H1 (cell line): ENCODE results near the gene ATF3. TPM values are rescaled to one million over a fixed set of nuclear protein-coding genes. Genes with fewer than 3 reads are reported as not detected.
A peak's percentile ranks its signal among the peaks of the same experiment; 100 is the strongest.
"Not testable (repeated sequence)": the region's sequence is repeated elsewhere in the genome, so short reads cannot be mapped to it uniquely, and the experiment has no call there.

ENCODE experiments used
- CTCF ChIA-PET: fragments of 300-600 bp; sonication (Branson Sonifier 250); formaldehyde crosslinking; loops from one replicate; lab custom pipeline; 2021; ENCODE audit not compliant: partially characterized antibody; lab: Charles Lee
- POLR2A ChIA-PET: fragments of 300-600 bp; sonication (Branson Sonifier 250); formaldehyde crosslinking; loops from one replicate; lab custom pipeline; 2021; ENCODE audit warnings: inconsistent platforms; ENCODE audit not compliant: partially characterized antibody; lab: Charles Lee
- DNase-seq, 2 experiments: peaks; one replicate each; pipeline versions ENCODE4 v3.0.0 to v3.0.0-alpha.2; 2010 to 2022; ENCODE audit warnings: low spot score in 2 of 2, low read depth in 1 of 2, mixed read lengths in 1 of 2
- FAIRE-seq: peaks from 2 replicates; lab custom pipeline; 2011; peaks lifted over from hg19 to GRCh38; lab: Jason Lieb, UNC
- H2AFZ ChIP-seq: 2 replicates; pipeline ENCODE4 v1.8.1; 2012; ENCODE audit warnings: low read length, inconsistent platforms
- H2AK5ac ChIP-seq: 2 replicates; pipeline ENCODE4 v1.6.1; 2013; ENCODE audit warnings: low read depth, low read length
- H2BK120ac ChIP-seq: replicated peaks from 2 replicates; pipeline ENCODE3; 2013; ENCODE audit warnings: low read depth, low read length, inconsistent platforms
- H2BK12ac ChIP-seq: 2 replicates; pipeline ENCODE4 v1.6.1; 2013; ENCODE audit warnings: low read depth, low read length
- H2BK15ac ChIP-seq: 2 replicates; pipeline ENCODE4 v1.6.1; 2013; ENCODE audit warnings: low read length
- H2BK20ac ChIP-seq: 2 replicates; pipeline ENCODE4 v1.6.1; 2013; ENCODE audit warnings: low read length
- H2BK5ac ChIP-seq: 2 replicates; pipeline ENCODE4 v1.6.1; 2013; ENCODE audit warnings: low read depth, low read length
- H3K14ac ChIP-seq: 2 replicates; pipeline ENCODE4 v1.6.1; 2013; ENCODE audit warnings: inconsistent platforms; ENCODE audit not compliant: insufficient read length
- H3K18ac ChIP-seq: 2 replicates; pipeline ENCODE4 v1.6.1; 2013; ENCODE audit warnings: low read length; ENCODE audit errors: extremely low read depth
- H3K23ac ChIP-seq: 2 replicates; pipeline ENCODE4 v1.6.1; 2013; ENCODE audit warnings: inconsistent platforms; ENCODE audit not compliant: insufficient read length
- H3K23me2 ChIP-seq: 2 replicates; pipeline ENCODE4 v1.6.1; 2013; ENCODE audit warnings: low read depth, low read length
- H3K27ac ChIP-seq: 2 replicates; pipeline ENCODE4 v1.6.1; 2011; ENCODE audit warnings: low read depth, low read length, inconsistent platforms
- H3K27me3 ChIP-seq, 4 experiments: replicated peaks in 1 of 4; 1 replicate in 1 of 4; 2 replicates in 3 of 4; pipeline versions ENCODE4 v1.6.1 to v1.8.1; 2011 to 2013; ENCODE audit warnings: low read length in 3 of 4, mild to moderate bottlenecking in 3 of 4, inconsistent platforms in 2 of 4, mixed read lengths in 2 of 4, moderate library complexity in 1 of 4; ENCODE audit not compliant: control insufficient read depth in 3 of 4, insufficient read depth in 3 of 4; ENCODE audit errors: extremely low read depth in 1 of 4
- H3K36me3 ChIP-seq, 4 experiments: 2 replicates each; pipeline versions ENCODE4 v1.6.1 to v1.8.1; 2011 to 2013; ENCODE audit warnings: mild to moderate bottlenecking in 4 of 4, low read length in 3 of 4, moderate library complexity in 2 of 4, control low read depth in 1 of 4, inconsistent platforms in 1 of 4; ENCODE audit not compliant: insufficient read depth in 4 of 4, control insufficient read depth in 2 of 4
- H3K4ac ChIP-seq: replicated peaks from 2 replicates; pipeline ENCODE3; 2013; ENCODE audit warnings: low read length, low read depth, mixed read lengths, inconsistent platforms; ENCODE audit not compliant: insufficient read length
- H3K4me1 ChIP-seq, 4 experiments: replicated peaks in 1 of 4; 1 replicate in 1 of 4; 2 replicates in 3 of 4; pipeline versions ENCODE4 v1.6.1 to v1.8.1; 2011 to 2013; ENCODE audit warnings: low read length in 3 of 4, inconsistent platforms in 2 of 4, mixed read lengths in 1 of 4; ENCODE audit not compliant: insufficient read depth in 4 of 4, control insufficient read depth in 3 of 4
- H3K4me2 ChIP-seq, 2 experiments: 2 replicates each; pipeline versions ENCODE4 v1.6.1 to v1.8.1; 2011 to 2013; ENCODE audit warnings: low read depth in 2 of 2, low read length in 2 of 2, control low read depth in 1 of 2, inconsistent platforms in 1 of 2, mild to moderate bottlenecking in 1 of 2; ENCODE audit not compliant: insufficient read depth in 1 of 2
- H3K4me3 ChIP-seq, 4 experiments: fragments of 200-600, 300-600 bp in 1 of 4; sonication (generic), shearing (Covaris generic), sonication (Bioruptor Twin) in 1 of 4; 2 replicates each; pipeline versions ENCODE4 v1.5.1 to v1.8.1; 2011 to 2016; ENCODE audit warnings: low read length in 4 of 4, low read depth in 3 of 4, control low read depth in 2 of 4, inconsistent platforms in 2 of 4, mild to moderate bottlenecking in 2 of 4, mixed read lengths in 1 of 4, moderate library complexity in 1 of 4; ENCODE audit not compliant: insufficient read depth in 2 of 4; ENCODE audit errors: extremely low read depth in 1 of 4
- H3K56ac ChIP-seq: replicated peaks from 2 replicates; pipeline ENCODE3; 2013; ENCODE audit warnings: low read depth, mild to moderate bottlenecking, mixed read lengths, low read length, inconsistent platforms; ENCODE audit not compliant: insufficient read length
- H3K79me1 ChIP-seq: 2 replicates; pipeline ENCODE4 v1.6.1; 2013; ENCODE audit warnings: low read depth, low read length, control low read depth
- H3K79me2 ChIP-seq, 2 experiments: 2 replicates each; pipeline versions ENCODE4 v1.6.1 to v1.8.1; 2012 to 2013; ENCODE audit warnings: low read length in 2 of 2, mild to moderate bottlenecking in 2 of 2, inconsistent platforms in 1 of 2; ENCODE audit not compliant: insufficient read depth in 2 of 2, control insufficient read depth in 1 of 2
- H3K9ac ChIP-seq, 4 experiments: replicated peaks in 1 of 4; 1 replicate in 1 of 4; 2 replicates in 3 of 4; pipeline versions ENCODE4 v1.6.1 to v1.8.1; 2011 to 2013; ENCODE audit warnings: low read depth in 3 of 4, low read length in 3 of 4, control low read depth in 2 of 4, mild to moderate bottlenecking in 2 of 4, moderate library complexity in 2 of 4, inconsistent platforms in 1 of 4; ENCODE audit errors: extremely low read depth in 1 of 4
- H3K9me3 ChIP-seq, 2 experiments: 2 replicates each; pipeline versions ENCODE4 v1.6.1 to v1.8.1; 2012 to 2013; ENCODE audit warnings: mild to moderate bottlenecking in 2 of 2, moderate library complexity in 2 of 2, control low read depth in 1 of 2, inconsistent platforms in 1 of 2, low read depth in 1 of 2, low read length in 1 of 2, mixed read lengths in 1 of 2; ENCODE audit not compliant: insufficient read depth in 2 of 2
- H4K20me1 ChIP-seq, 2 experiments: replicated peaks in 1 of 2; 2 replicates each; pipeline versions ENCODE3 to v1.8.1; 2011 to 2013; ENCODE audit warnings: inconsistent platforms in 2 of 2, low read length in 2 of 2, mild to moderate bottlenecking in 1 of 2; ENCODE audit not compliant: insufficient read depth in 2 of 2, control insufficient read depth in 1 of 2
- H4K5ac ChIP-seq: 2 replicates; pipeline ENCODE4 v1.6.1; 2013; ENCODE audit warnings: low read length, low read depth, mixed read lengths, inconsistent platforms; ENCODE audit not compliant: insufficient read length
- H4K8ac ChIP-seq: 2 replicates; pipeline ENCODE4 v1.8.0; 2013; ENCODE audit warnings: mild to moderate bottlenecking, moderate library complexity, low read length, inconsistent platforms; ENCODE audit not compliant: insufficient read depth; ENCODE audit errors: extremely low read depth
- H4K91ac ChIP-seq: replicated peaks from 2 replicates; pipeline ENCODE3; 2013; ENCODE audit warnings: low read length, mixed read lengths, inconsistent platforms; ENCODE audit not compliant: insufficient read length
- YY1 ChIP-seq: IDR thresholded peaks from 2 replicates; pipeline ENCODE4 v1.6.1; 2011; ENCODE audit warnings: low read depth, mild to moderate bottlenecking, low read length
- WGBS, 2 experiments: shearing (Covaris generic) in 1 of 2; methylation state at CpG; one replicate each; pipeline versions ENCODE4 v1.1.6 to v1.1.7; 2013 to 2015; ENCODE audit warnings: low lambda C conversion rate in 2 of 2, mixed read lengths in 2 of 2, inconsistent platforms in 1 of 2, low coverage in 1 of 2, missing lambda C conversion rate in 1 of 2; ENCODE audit not compliant: insufficient replicate concordance in 2 of 2, insufficient coverage in 1 of 2, insufficient read length in 1 of 2; ENCODE audit errors: extremely low coverage in 1 of 2, missing lambda C conversion rate in 1 of 2; 5-methylcytosine and 5-hydroxymethylcytosine counted together
- polyA plus RNA-seq, 7 experiments: library from polyadenylated mRNA; depleted of rRNA in 3 of 7; stranded (reverse) in 5 of 7; unstranded in 2 of 7; fragments of >200 nt in 5 of 7; fragments of 200-250 nt in 2 of 7; gene quantifications; 1 replicate in 5 of 7; 2 replicates in 1 of 7; 4 replicates in 1 of 7; pipeline versions ENCODE4 v1.2.1 to v1.2.3, GENCODE V29; 2011 to 2013; ENCODE audit warnings: missing spikeins in 2 of 7, mixed read lengths in 2 of 7
- total RNA-seq: library from RNA; stranded (reverse); fragmentation: NEBNext Ultra II Directional; extraction: Animal tissue kit (Norgen Biotek cat#: 25700); gene quantifications from 2 replicates; pipeline ENCODE4 v1.2.1, GENCODE V29; 2021

Gene ATF3
- total and polyA plus RNA-seq, 2 of the 8 experiments (the other 6 are each of a cell fraction or from before 2014, with no cell fraction given), result 12.2 to 27.7 TPM

GRCh38 chr1:212658250-212658649 is 49.7 kb downstream of the ATF3 start:
- not testable (repeated sequence) for H4K20me1 ChIP-seq, H2AK5ac ChIP-seq, H4K5ac ChIP-seq, H2BK120ac ChIP-seq, H3K14ac ChIP-seq, H3K23me2 ChIP-seq, H2BK20ac ChIP-seq, H3K27ac ChIP-seq, H3K4ac ChIP-seq, H3K36me3 ChIP-seq, H3K56ac ChIP-seq, FAIRE-seq, H3K79me1 ChIP-seq, H3K9ac ChIP-seq, H3K9me3 ChIP-seq, H3K4me1 ChIP-seq, H3K27me3 ChIP-seq, H2BK12ac ChIP-seq, H2BK15ac ChIP-seq, H3K79me2 ChIP-seq, H3K18ac ChIP-seq, H4K91ac ChIP-seq, H2BK5ac ChIP-seq, H3K23ac ChIP-seq, H2AFZ ChIP-seq, H3K4me3 ChIP-seq
- ChIA-PET POLR2A (interaction anchor here (0.7 to 3.5 kb wide), 6 partner anchors 9 to 336 kb away, joined by 3 to 12 read pairs (median 4); partner anchors contain the start of gene ATF3), CTCF (interaction anchor here (0.7 to 1.5 kb wide), 3 partner anchors 28 to 835 kb away, joined by 3 to 4 read pairs (median 3); no protein-coding TSS in a partner anchor)
- DNase-seq, result peak in 1 of 2 experiments; percentile 60
- H4K8ac ChIP-seq, result peak overlapping the region; percentile 57; the same call in 1 of the 2 replicates
- 64% methylated on average over 6 of the region's 7 CpGs; no CpG with 5 or more reads in 1 of the 2 experiments for WGBS, 2 experiments
- 0 out of 2 replicates have a peak, but pooled peaks have one; percentile 27 for TF ChIP-seq YY1
- peak overlapping the region; percentile 31 to 33; a peak in 3 of 4 replicates for H3K4me2 ChIP-seq
